GM23338 (cell line): ENCODE data around the gene ATP1A4. TPM values are rescaled to one million over a fixed set of nuclear protein-coding genes. Genes with fewer than 3 reads are reported as not detected.
A peak's percentile ranks its signal among the peaks of the same experiment; 100 is the strongest.

Source experiments
- ATAC-seq: fragments of 200-7000 bp; cut with Tn5 transposase; 3 replicates; pipeline ENCODE4 v1.9.1; 2020
- DNase-seq: peaks from one replicate; pipeline ENCODE4 v3.0.0-alpha.2; 2015; ENCODE audit warnings: low spot score
- H2AFZ ChIP-seq: fragments of 200-600 bp; sonication (generic); 2 replicates; pipeline ENCODE4 v1.8.0; 2016; ENCODE audit warnings: antibody characterized with exemption, mild to moderate bottlenecking, moderate library complexity
- H3F3A ChIP-seq: fragments of 200-600 bp; sonication (generic); replicated peaks from 2 replicates; pipeline ENCODE4 v1.8.0; 2017; ENCODE audit warnings: antibody characterized with exemption, mixed run types, low read depth
- H3K27ac ChIP-seq: fragments of 200-600 bp; sonication (generic); 2 replicates; pipeline ENCODE4 v1.6.1; 2016; ENCODE audit warnings: low read depth
- H3K27me3 ChIP-seq: fragments of 200-600 bp; sonication (generic); 2 replicates; pipeline ENCODE4 v1.8.0; 2016; ENCODE audit warnings: mild to moderate bottlenecking, mixed run types, moderate library complexity; ENCODE audit not compliant: insufficient read depth
- H3K36me3 ChIP-seq: fragments of 200-600 bp; sonication (generic); 2 replicates; pipeline ENCODE4 v1.8.0; 2016; ENCODE audit warnings: mild to moderate bottlenecking; ENCODE audit not compliant: insufficient read depth
- H3K4me1 ChIP-seq: fragments of 200-600 bp; sonication (generic); 2 replicates; pipeline ENCODE4 v1.8.0; 2016; ENCODE audit warnings: mild to moderate bottlenecking, moderate library complexity; ENCODE audit not compliant: insufficient read depth
- H3K4me2 ChIP-seq: fragments of 200-600 bp; sonication (generic); 2 replicates; pipeline ENCODE4 v1.7.1; 2017; ENCODE audit warnings: mixed run types
- H3K4me3 ChIP-seq: fragments of 200-600 bp; sonication (generic); 2 replicates; pipeline ENCODE4 v1.6.1; 2016; ENCODE audit warnings: mixed run types
- H3K79me2 ChIP-seq: fragments of 200-600 bp; sonication (generic); replicated peaks from 2 replicates; pipeline ENCODE4 v1.8.0; 2017; ENCODE audit warnings: mild to moderate bottlenecking; ENCODE audit not compliant: insufficient read depth
- H3K9me2 ChIP-seq: fragments of 200-600 bp; sonication (generic); 2 replicates; pipeline ENCODE4 v1.8.0; 2017; ENCODE audit not compliant: insufficient read depth
- H4K20me1 ChIP-seq: fragments of 200-600 bp; sonication (generic); replicated peaks from 2 replicates; pipeline ENCODE4 v1.8.0; 2017; ENCODE audit warnings: mild to moderate bottlenecking; ENCODE audit not compliant: insufficient read depth
- H3K27ac Mint-ChIP-seq: 2 replicates; pipeline ENCODE4 v1.8.0; 2020; ENCODE audit warnings: inconsistent platforms, mild to moderate bottlenecking, moderate library complexity, mixed read lengths
- H3K27me3 Mint-ChIP-seq: 3 replicates; pipeline ENCODE4 v1.8.0; 2022; ENCODE audit warnings: low read depth, mild to moderate bottlenecking, moderate library complexity, mixed read lengths, inconsistent platforms; ENCODE audit not compliant: insufficient read depth, poor library complexity
- H3K36me3 Mint-ChIP-seq: 3 replicates; pipeline ENCODE4 v1.8.0; 2021; ENCODE audit warnings: low read depth, mild to moderate bottlenecking, inconsistent platforms, moderate library complexity, mixed read lengths
- H3K4me1 Mint-ChIP-seq: 3 replicates; pipeline ENCODE4 v1.8.0; 2020; ENCODE audit warnings: mild to moderate bottlenecking, inconsistent platforms, mixed read lengths
- H3K4me3 Mint-ChIP-seq: 3 replicates; pipeline ENCODE4 v1.8.0; 2021; ENCODE audit warnings: moderate library complexity, mild to moderate bottlenecking, inconsistent platforms, mixed read lengths
- H3K9me3 Mint-ChIP-seq: 3 replicates; pipeline ENCODE4 v1.8.0; 2020; ENCODE audit warnings: moderate library complexity, mild to moderate bottlenecking, inconsistent platforms, mixed read lengths
- CREB1 ChIP-seq: fragments of 250-450 bp; sonication (Bioruptor Pico); IDR thresholded peaks from 2 replicates; pipeline ENCODE4 v1.5.0; 2020; ENCODE audit warnings: low read depth, mild to moderate bottlenecking, moderate library complexity
- EZH2 ChIP-seq: fragments of 200-600 bp; sonication (generic); IDR thresholded peaks from one replicate; pipeline ENCODE4 v1.8.0; 2017; ENCODE audit warnings: antibody characterized with exemption, mild to moderate bottlenecking, low read depth; ENCODE audit not compliant: unreplicated experiment
- NANOG ChIP-seq: IDR thresholded peaks from 2 replicates; pipeline ENCODE4 v1.6.1; 2016; ENCODE audit warnings: antibody characterized with exemption, borderline replicate concordance
- POLR2AphosphoS5 ChIP-seq: IDR thresholded peaks from 2 replicates; pipeline ENCODE4 v1.6.1; 2016; ENCODE audit warnings: antibody characterized with exemption, low read depth
- ZNF331 ChIP-seq: fragments of 250-450 bp; sonication (Bioruptor Pico); IDR thresholded peaks from 2 replicates; pipeline ENCODE4 v1.5.0; 2020; ENCODE audit warnings: low read depth, mild to moderate bottlenecking, moderate library complexity
- polyA plus RNA-seq: library from polyadenylated mRNA; unstranded; fragments of >200 nt; fragmentation: Nextera tagmentation; extraction: Ambion mirVana; gene quantifications from 2 replicates; pipeline ENCODE4 v1.2.1, GENCODE V29; 2016
- total RNA-seq: library from RNA; depleted of rRNA; stranded (reverse); fragments of >200 nt; shearing (Covaris generic); gene quantifications from 2 replicates; pipeline ENCODE4 v1.2.3, GENCODE V29; 2014
- TF ChIP-seq, protein P1 (sequence below), 2 experiments: fragments of 200-600 bp in 1 of 2; sonication (generic) in 1 of 2; conservative IDR thresholded peaks; 2 replicates each; pipeline versions ENCODE4 v1.5.1 to v1.6.1; 2016 to 2017; ENCODE audit warnings: antibody characterized with exemption in 2 of 2, low read depth in 2 of 2, mild to moderate bottlenecking in 2 of 2, moderate library complexity in 1 of 2
- TF ChIP-seq, protein P2 (sequence below): IDR thresholded peaks from 2 replicates; pipeline ENCODE4 v1.6.1; 2016; ENCODE audit warnings: antibody characterized with exemption
- TF ChIP-seq, protein P3 (sequence below): IDR thresholded peaks from one replicate; pipeline ENCODE4 v1.6.1; 2018; ENCODE audit warnings: antibody characterized with exemption; ENCODE audit not compliant: unreplicated experiment

ATP1A4 gene
- total and polyA plus RNA-seq, 2 experiments from 2014 or later = 0.27 to 0.63 TPM

DNA sequence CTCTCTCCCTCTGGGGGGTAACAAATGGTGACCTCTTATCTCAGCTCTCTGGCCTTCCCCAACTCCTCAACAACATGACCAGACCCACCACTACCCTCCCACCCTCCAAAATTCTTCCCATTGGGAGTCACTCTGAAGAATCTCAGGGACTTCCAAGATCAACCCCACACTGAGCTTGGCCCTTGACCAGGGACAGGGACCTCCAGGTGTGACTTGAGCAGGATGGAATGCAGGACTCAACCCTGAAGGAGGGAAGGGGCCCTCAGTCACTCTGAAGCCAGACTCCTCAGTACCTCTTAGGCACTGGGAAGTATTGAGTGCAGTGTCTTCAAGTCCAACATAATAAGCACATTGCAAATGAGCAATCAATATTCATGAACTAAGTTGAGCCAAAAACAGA lies 40.8 kb downstream of the ATP1A4 start:
- no peaks in the 10 kb centered on the region for H3K79me2 ChIP-seq
- TF ChIP-seq POLR2AphosphoS5 = no peak
- no peak for TF ChIP-seq ZNF331 (CRISPR knock-in tag)
- no peak for TF ChIP-seq EZH2
- no peak for TF ChIP-seq NANOG
- TF ChIP-seq, protein P1, sequence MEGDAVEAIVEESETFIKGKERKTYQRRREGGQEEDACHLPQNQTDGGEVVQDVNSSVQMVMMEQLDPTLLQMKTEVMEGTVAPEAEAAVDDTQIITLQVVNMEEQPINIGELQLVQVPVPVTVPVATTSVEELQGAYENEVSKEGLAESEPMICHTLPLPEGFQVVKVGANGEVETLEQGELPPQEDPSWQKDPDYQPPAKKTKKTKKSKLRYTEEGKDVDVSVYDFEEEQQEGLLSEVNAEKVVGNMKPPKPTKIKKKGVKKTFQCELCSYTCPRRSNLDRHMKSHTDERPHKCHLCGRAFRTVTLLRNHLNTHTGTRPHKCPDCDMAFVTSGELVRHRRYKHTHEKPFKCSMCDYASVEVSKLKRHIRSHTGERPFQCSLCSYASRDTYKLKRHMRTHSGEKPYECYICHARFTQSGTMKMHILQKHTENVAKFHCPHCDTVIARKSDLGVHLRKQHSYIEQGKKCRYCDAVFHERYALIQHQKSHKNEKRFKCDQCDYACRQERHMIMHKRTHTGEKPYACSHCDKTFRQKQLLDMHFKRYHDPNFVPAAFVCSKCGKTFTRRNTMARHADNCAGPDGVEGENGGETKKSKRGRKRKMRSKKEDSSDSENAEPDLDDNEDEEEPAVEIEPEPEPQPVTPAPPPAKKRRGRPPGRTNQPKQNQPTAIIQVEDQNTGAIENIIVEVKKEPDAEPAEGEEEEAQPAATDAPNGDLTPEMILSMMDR (conservative IDR thresholded peaks at IDR 0.05; ENCODE audit: low read depth in 2 of 2) = no peak
- TF ChIP-seq, protein P2, sequence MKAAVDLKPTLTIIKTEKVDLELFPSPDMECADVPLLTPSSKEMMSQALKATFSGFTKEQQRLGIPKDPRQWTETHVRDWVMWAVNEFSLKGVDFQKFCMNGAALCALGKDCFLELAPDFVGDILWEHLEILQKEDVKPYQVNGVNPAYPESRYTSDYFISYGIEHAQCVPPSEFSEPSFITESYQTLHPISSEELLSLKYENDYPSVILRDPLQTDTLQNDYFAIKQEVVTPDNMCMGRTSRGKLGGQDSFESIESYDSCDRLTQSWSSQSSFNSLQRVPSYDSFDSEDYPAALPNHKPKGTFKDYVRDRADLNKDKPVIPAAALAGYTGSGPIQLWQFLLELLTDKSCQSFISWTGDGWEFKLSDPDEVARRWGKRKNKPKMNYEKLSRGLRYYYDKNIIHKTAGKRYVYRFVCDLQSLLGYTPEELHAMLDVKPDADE = no peak
- H3K4me1 ChIP-seq = peaks cover 29% of the 10 kb centered on the region
- H3K9me3 Mint-ChIP-seq = no peaks in the 10 kb centered on the region
- no peak overlapping the region for H3K4me3 Mint-ChIP-seq
- H3K27ac Mint-ChIP-seq = no peak overlapping the region
- H3K9me2 ChIP-seq = peaks cover 9% of the 10 kb centered on the region
- no peaks in the 10 kb centered on the region; the same call in 2 of the 3 replicates for H3K36me3 Mint-ChIP-seq
- no peaks in the 10 kb centered on the region for H3K36me3 ChIP-seq
- no peak for ATAC-seq
- H3K27ac ChIP-seq = no peak overlapping the region
- H3K4me2 ChIP-seq = peak overlapping the region; percentile 55; the same call in 1 of the 2 replicates
- no peaks in the 10 kb centered on the region for H3K27me3 Mint-ChIP-seq
- H3F3A ChIP-seq = 0 out of 2 replicates have a peak, but pooled peaks cover 9% of the 10 kb centered on the region
- H3K27me3 ChIP-seq = no peaks in the 10 kb centered on the region
- no peaks in the 10 kb centered on the region for H4K20me1 ChIP-seq
- peaks cover 13% of the 10 kb centered on the region for H3K4me1 Mint-ChIP-seq
- H3K4me3 ChIP-seq = no peak overlapping the region
- H2AFZ ChIP-seq = peak overlapping the region; percentile 61; the same call in 1 of the 2 replicates
- DNase-seq = no peak

DNA sequence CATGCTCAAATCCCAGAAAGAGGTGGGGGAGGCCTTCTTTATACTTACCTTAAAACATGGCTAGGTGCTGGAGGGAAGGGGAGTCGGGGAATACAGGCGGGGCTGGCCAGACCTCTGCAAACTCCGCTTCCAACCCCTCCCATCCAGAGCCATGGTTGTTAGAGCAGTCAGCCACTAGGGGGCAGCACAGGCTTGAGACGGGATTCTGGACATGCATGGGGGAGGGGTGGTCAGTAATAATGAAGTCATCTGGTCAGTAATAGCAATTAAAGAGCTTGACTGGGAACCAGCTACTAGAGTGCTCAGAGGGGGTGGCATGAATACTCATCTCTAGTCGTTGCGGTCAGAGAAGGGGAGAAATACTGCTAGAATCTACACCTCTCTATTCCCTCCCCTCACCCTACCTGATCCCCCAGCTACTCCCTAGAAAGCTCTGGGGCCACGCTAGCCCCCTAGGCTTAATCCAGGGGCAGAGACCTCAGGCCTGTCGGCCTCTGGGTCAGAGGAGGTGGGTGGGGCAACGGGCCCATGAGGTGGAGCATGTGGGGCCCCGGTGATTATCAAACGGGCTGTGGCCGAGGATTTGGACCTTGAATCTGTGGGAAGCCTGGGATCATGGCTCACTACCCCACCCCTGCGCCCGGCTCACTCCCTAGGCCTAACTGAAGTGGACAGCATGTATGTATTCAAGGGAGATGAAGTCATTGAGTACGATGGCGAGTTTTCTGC lies 41.9 kb downstream of the ATP1A4 start:
- TF ChIP-seq, protein P1 (conservative IDR thresholded peaks at IDR 0.05; ENCODE audit: low read depth in 2 of 2) = peak; percentile 99
- TF ChIP-seq POLR2AphosphoS5 (no peak), CREB1 (CRISPR knock-in tag) (peak; percentile 39; the same call in 1 of the 2 replicates)
- TF ChIP-seq, protein P3, sequence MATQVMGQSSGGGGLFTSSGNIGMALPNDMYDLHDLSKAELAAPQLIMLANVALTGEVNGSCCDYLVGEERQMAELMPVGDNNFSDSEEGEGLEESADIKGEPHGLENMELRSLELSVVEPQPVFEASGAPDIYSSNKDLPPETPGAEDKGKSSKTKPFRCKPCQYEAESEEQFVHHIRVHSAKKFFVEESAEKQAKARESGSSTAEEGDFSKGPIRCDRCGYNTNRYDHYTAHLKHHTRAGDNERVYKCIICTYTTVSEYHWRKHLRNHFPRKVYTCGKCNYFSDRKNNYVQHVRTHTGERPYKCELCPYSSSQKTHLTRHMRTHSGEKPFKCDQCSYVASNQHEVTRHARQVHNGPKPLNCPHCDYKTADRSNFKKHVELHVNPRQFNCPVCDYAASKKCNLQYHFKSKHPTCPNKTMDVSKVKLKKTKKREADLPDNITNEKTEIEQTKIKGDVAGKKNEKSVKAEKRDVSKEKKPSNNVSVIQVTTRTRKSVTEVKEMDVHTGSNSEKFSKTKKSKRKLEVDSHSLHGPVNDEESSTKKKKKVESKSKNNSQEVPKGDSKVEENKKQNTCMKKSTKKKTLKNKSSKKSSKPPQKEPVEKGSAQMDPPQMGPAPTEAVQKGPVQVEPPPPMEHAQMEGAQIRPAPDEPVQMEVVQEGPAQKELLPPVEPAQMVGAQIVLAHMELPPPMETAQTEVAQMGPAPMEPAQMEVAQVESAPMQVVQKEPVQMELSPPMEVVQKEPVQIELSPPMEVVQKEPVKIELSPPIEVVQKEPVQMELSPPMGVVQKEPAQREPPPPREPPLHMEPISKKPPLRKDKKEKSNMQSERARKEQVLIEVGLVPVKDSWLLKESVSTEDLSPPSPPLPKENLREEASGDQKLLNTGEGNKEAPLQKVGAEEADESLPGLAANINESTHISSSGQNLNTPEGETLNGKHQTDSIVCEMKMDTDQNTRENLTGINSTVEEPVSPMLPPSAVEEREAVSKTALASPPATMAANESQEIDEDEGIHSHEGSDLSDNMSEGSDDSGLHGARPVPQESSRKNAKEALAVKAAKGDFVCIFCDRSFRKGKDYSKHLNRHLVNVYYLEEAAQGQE = no peak
- peaks cover 8% of the 10 kb centered on the region; the same call in 1 of the 2 replicates for H3K9me2 ChIP-seq
- Mint-ChIP-seq H3K27me3 (no peaks in the 10 kb centered on the region), H3K27ac (no peak overlapping the region), H3K9me3 (no peaks in the 10 kb centered on the region), H3K4me3 (no peak overlapping the region), H3K36me3 (no peaks in the 10 kb centered on the region), H3K4me1 (peaks cover 6% of the 10 kb centered on the region)
- H3K27ac ChIP-seq = peak overlapping the region; percentile 80; the same call in 1 of the 2 replicates
- no peaks in the 10 kb centered on the region for H3K79me2 ChIP-seq
- peak overlapping the region; percentile 38 for H3K4me3 ChIP-seq
- no peaks in the 10 kb centered on the region for H4K20me1 ChIP-seq
- peak overlapping the region; percentile 74 for H3K4me2 ChIP-seq
- H2AFZ ChIP-seq = peak overlapping the region; percentile 95
- no peaks in the 10 kb centered on the region for H3K27me3 ChIP-seq
- peaks cover 29% of the 10 kb centered on the region for H3K4me1 ChIP-seq
- peak; percentile 88 for ATAC-seq
- 0 out of 2 replicates have a peak, but pooled peaks cover 9% of the 10 kb centered on the region for H3F3A ChIP-seq
- peak; percentile 98 for DNase-seq
- H3K36me3 ChIP-seq = no peaks in the 10 kb centered on the region
